HepG2 (cell line): ENCODE results near the gene MMP24OS. TPM values are rescaled to one million over a fixed set of nuclear protein-coding genes. Genes with fewer than 3 reads are reported as not detected.

ENCODE experiments used
- DRAP1 ChIP-seq: IDR thresholded peaks from 2 replicates; pipeline ENCODE4 v1.6.1; 2016; ENCODE audit warnings: missing genetic modification reagents, missing compliant biosample characterization
- HMG20A ChIP-seq: IDR thresholded peaks from 2 replicates; pipeline ENCODE4 v1.6.1; 2016; ENCODE audit warnings: borderline replicate concordance
- HNF1A ChIP-seq, 2 experiments: sonication (generic) in 1 of 2; formaldehyde crosslinking in 1 of 2; IDR thresholded peaks; 2 replicates each; pipeline versions ENCODE4 v1.4.0 to v1.6.1; 2016 to 2020; ENCODE audit warnings: borderline replicate concordance in 1 of 2, low read depth in 1 of 2, mild to moderate bottlenecking in 1 of 2, missing genetic modification reagents in 1 of 2
- JUNB ChIP-seq: sonication (generic); formaldehyde crosslinking; IDR thresholded peaks from 2 replicates; pipeline ENCODE4 v1.8.0; 2022; ENCODE audit warnings: missing genetic modification reagents, mild to moderate bottlenecking, borderline replicate concordance
- MAF1 ChIP-seq: sonication (generic); formaldehyde crosslinking; IDR thresholded peaks from 2 replicates; pipeline ENCODE4 v1.5.0; 2020; ENCODE audit warnings: missing genetic modification reagents, borderline replicate concordance
- MXD3 ChIP-seq: IDR thresholded peaks from 2 replicates; pipeline ENCODE4 v1.6.1; 2016; ENCODE audit warnings: mild to moderate bottlenecking, missing biosample characterization, missing genetic modification reagents
- NFE2 ChIP-seq: sonication (generic); formaldehyde crosslinking; IDR thresholded peaks from 2 replicates; pipeline ENCODE4 v1.4.0; 2020; ENCODE audit warnings: missing genetic modification reagents
- NFIB ChIP-seq: sonication (generic); formaldehyde crosslinking; IDR thresholded peaks from 2 replicates; pipeline ENCODE4 v1.9.0; 2021; ENCODE audit warnings: missing genetic modification reagents, mild to moderate bottlenecking, borderline replicate concordance
- POLR2AphosphoS2 ChIP-seq: IDR thresholded peaks from 2 replicates; pipeline ENCODE4 v1.6.1; 2011; ENCODE audit warnings: low read depth, low read length, improper control_type of control experiment
- ZBTB8A ChIP-seq: sonication (generic); formaldehyde crosslinking; IDR thresholded peaks from 2 replicates; pipeline ENCODE4 v1.4.0; 2020; ENCODE audit warnings: mild to moderate bottlenecking, low read depth, missing genetic modification reagents, borderline replicate concordance
- ZNF138 ChIP-seq: sonication (generic); formaldehyde crosslinking; IDR thresholded peaks from 2 replicates; pipeline ENCODE4 v1.5.0; 2020; ENCODE audit warnings: mild to moderate bottlenecking, low read depth, missing genetic modification reagents
- ZNF143 ChIP-seq: sonication (generic); formaldehyde crosslinking; IDR thresholded peaks from 2 replicates; pipeline ENCODE4 v1.4.0; 2020; ENCODE audit warnings: missing genetic modification reagents
- ZNF274 ChIP-seq: sonication (generic); formaldehyde crosslinking; IDR thresholded peaks from 2 replicates; pipeline ENCODE4 v1.5.1; 2020; ENCODE audit warnings: mild to moderate bottlenecking, missing genetic modification reagents
- ZNF407 ChIP-seq: sonication (generic); formaldehyde crosslinking; IDR thresholded peaks from one replicate; pipeline ENCODE4 v1.5.1; 2020; ENCODE audit warnings: mild to moderate bottlenecking, missing genetic modification reagents; ENCODE audit errors: not compliant biosample characterization
- ZNF567 ChIP-seq: sonication (generic); formaldehyde crosslinking; IDR thresholded peaks from 2 replicates; pipeline ENCODE4 v1.8.1; 2023; ENCODE audit warnings: mild to moderate bottlenecking, missing genetic modification reagents, borderline replicate concordance
- ZNF788 ChIP-seq: sonication (generic); formaldehyde crosslinking; IDR thresholded peaks from 2 replicates; pipeline ENCODE4 v1.5.0; 2020; ENCODE audit warnings: mild to moderate bottlenecking, missing genetic modification reagents, borderline replicate concordance
- ZNF883 ChIP-seq: sonication (generic); formaldehyde crosslinking; IDR thresholded peaks from 2 replicates; pipeline ENCODE4 v1.5.1; 2020; ENCODE audit warnings: mild to moderate bottlenecking, missing genetic modification reagents; ENCODE audit errors: not compliant biosample characterization
- polyA plus RNA-seq, 8 experiments: library from polyadenylated mRNA; depleted of rRNA in 3 of 8; stranded (reverse) in 7 of 8; unstranded in 1 of 8; fragments of >200 nt; fragmentation: Illumina TruSeq in 4 of 8; extraction: Trizol in 4 of 8; gene quantifications; 2 replicates each; pipeline versions ENCODE4 v1.2.1 to v1.2.3, GENCODE V29; 2011 to 2016; ENCODE audit warnings: low read depth in 4 of 8, missing spikeins in 1 of 8, mixed read lengths in 1 of 8; ENCODE audit not compliant: insufficient read depth in 1 of 8
- total RNA-seq, 5 experiments: library from RNA; depleted of rRNA; stranded (reverse); fragments of >200 nt; fragmentation: Illumina TruSeq; extraction: Trizol; gene quantifications; 2 replicates each; pipeline ENCODE4 v1.2.3, GENCODE V29; 2016; ENCODE audit warnings: low read depth in 1 of 5

MMP24OS gene
- total and polyA plus RNA-seq, 2 of the 13 experiments (the other 11 are each of a cell fraction or from before 2014, with no cell fraction given): 6.0 to 8.5 TPM

GRCh38 chr20:35294293-35294685, 16.4 kb upstream of the MMP24OS start (continued):
- TF ChIP-seq HNF1A (IDR thresholded peaks at IDR 0.05; ENCODE audit: low read depth) (no peak), HNF1A (CRISPR knock-in tag; IDR thresholded peaks at IDR 0.05; ENCODE audit: borderline replicate concordance) (no peak), DRAP1 (CRISPR knock-in tag) (no peak), HMG20A (CRISPR knock-in tag) (0 out of 2 replicates have a peak, but pooled peaks have one; percentile 10), ZNF883 (CRISPR knock-in tag) (peak; percentile 2), ZNF143 (CRISPR knock-in tag) (no peak), POLR2AphosphoS2 (no peak), MAF1 (no peak), ZNF788 (CRISPR knock-in tag) (0 out of 2 replicates have a peak, but pooled peaks have one; percentile 19), ZBTB8A (CRISPR knock-in tag) (no peak), JUNB (CRISPR knock-in tag) (0 out of 2 replicates have a peak, but pooled peaks have one; percentile 13), NFE2 (CRISPR knock-in tag) (no peak), ZNF567 (CRISPR knock-in tag) (no peak), MXD3 (no peak), ZNF138 (CRISPR knock-in tag) (peak; percentile 45; the same call in 1 of the 2 replicates), NFIB (CRISPR knock-in tag) (no peak), ZNF407 (CRISPR knock-in tag) (no peak), ZNF274 (CRISPR knock-in tag) (no peak)
